HEK293 (cell line): ENCODE results near the gene PCDH9.

Source experiments
- CTCF ChIA-PET: fragments of 350-600 bp; formaldehyde crosslinking; extraction: SDS; loops from one replicate; lab custom pipeline; 2021; ENCODE audit warnings: antibody characterized with exemption; lab: Yijun Ruan, JAX
- POLR2A ChIA-PET: fragments of 300-600 bp; formaldehyde crosslinking; extraction: SDS; loops from one replicate; lab custom pipeline; 2020; ENCODE audit warnings: antibody characterized with exemption, inconsistent platforms; lab: Yijun Ruan, JAX
- H3K27ac ChIP-seq: fragments of 200-500 bp; sonication (Bioruptor generic); 2 replicates; pipeline ENCODE4 v1.5.1; 2014; ENCODE audit warnings: low read depth, low read length, control low read depth, inconsistent platforms; ENCODE audit errors: extremely low read depth
- H3K36me3 ChIP-seq, 2 experiments: fragments of 200-500 bp in 1 of 2; sonication (Bioruptor generic) in 1 of 2; 1 replicate in 1 of 2; 2 replicates in 1 of 2; pipeline ENCODE4 v1.5.1; 2014 to 2017; ENCODE audit warnings: inconsistent platforms in 2 of 2, low read length in 2 of 2; ENCODE audit not compliant: control insufficient read depth in 2 of 2, insufficient read depth in 1 of 2
- H3K4me1 ChIP-seq: fragments of 200-500 bp; sonication (Bioruptor generic); 2 replicates; pipeline ENCODE4 v1.5.1; 2014; ENCODE audit warnings: mild to moderate bottlenecking, low read length, inconsistent platforms; ENCODE audit not compliant: control insufficient read depth, insufficient read depth
- H3K4me3 ChIP-seq: 2 replicates; pipeline ENCODE4 v1.5.1; 2011; ENCODE audit warnings: low read depth, mild to moderate bottlenecking, control low read depth, low read length, moderate library complexity
- H3K9me3 ChIP-seq: fragments of 200-500 bp; sonication (Bioruptor generic); 2 replicates; pipeline ENCODE4 v1.5.1; 2014; ENCODE audit warnings: low read depth, low read length, inconsistent platforms; ENCODE audit not compliant: control insufficient read depth, insufficient read depth
- GLI2 ChIP-seq: fragments of 450-650 bp; formaldehyde crosslinking; IDR thresholded peaks from 2 replicates; pipeline ENCODE4; 2017; ENCODE audit warnings: missing biosample characterization, missing genetic modification characterization, low read depth, borderline replicate concordance
- IKZF3 ChIP-seq: fragments of 450-650 bp; IDR thresholded peaks from 2 replicates; pipeline ENCODE4 v1.5.0; 2018; ENCODE audit warnings: missing biosample characterization, mild to moderate bottlenecking, missing genetic modification characterization, moderate library complexity
- SP3 ChIP-seq: fragments of 450-650 bp; formaldehyde crosslinking; IDR thresholded peaks from 2 replicates; pipeline ENCODE4 v1.5.1; 2016; ENCODE audit warnings: missing biosample characterization, missing genetic modification characterization
- YY1 ChIP-seq: fragments of 450-650 bp; formaldehyde crosslinking; IDR thresholded peaks from 2 replicates; pipeline ENCODE4 v1.5.1; 2018; ENCODE audit warnings: missing biosample characterization, missing genetic modification characterization
- ZNF391 ChIP-seq: fragments of 450-650 bp; formaldehyde crosslinking; IDR thresholded peaks from 2 replicates; pipeline ENCODE4 v1.5.1; 2016; ENCODE audit warnings: low read depth, missing biosample characterization, missing genetic modification characterization, borderline replicate concordance
- ZNF501 ChIP-seq: fragments of 450-650 bp; formaldehyde crosslinking; IDR thresholded peaks from 2 replicates; pipeline ENCODE4 v1.5.1; 2016; ENCODE audit warnings: missing biosample characterization, missing genetic modification characterization
- ZNF660 ChIP-seq: fragments of 450-650 bp; IDR thresholded peaks from 2 replicates; pipeline ENCODE4 v1.5.1; 2018; ENCODE audit warnings: missing biosample characterization, mild to moderate bottlenecking, missing genetic modification characterization
- TF ChIP-seq, protein P1 (sequence below): fragments of 450-650 bp; formaldehyde crosslinking; IDR thresholded peaks from 2 replicates; pipeline ENCODE4 v1.5.1; 2016; ENCODE audit warnings: missing biosample characterization, missing genetic modification characterization, borderline replicate concordance
- TF ChIP-seq, protein P2 (sequence below): fragments of 450-650 bp; formaldehyde crosslinking; conservative IDR thresholded peaks from 2 replicates; pipeline ENCODE4 v1.5.1; 2016; ENCODE audit warnings: low read depth, missing biosample characterization, missing genetic modification characterization
- TF ChIP-seq, protein P3 (sequence below): fragments of 450-650 bp; formaldehyde crosslinking; IDR thresholded peaks from 2 replicates; pipeline ENCODE4; 2016; ENCODE audit warnings: missing biosample characterization, missing genetic modification characterization

Gene PCDH9

GRCh38 chr13:66778461-66778860 lies 451.7 kb downstream of the PCDH9 start (continued):
- TF ChIP-seq ZNF660 (tag by site-specific recombination) = no peak
- TF ChIP-seq, protein P1, sequence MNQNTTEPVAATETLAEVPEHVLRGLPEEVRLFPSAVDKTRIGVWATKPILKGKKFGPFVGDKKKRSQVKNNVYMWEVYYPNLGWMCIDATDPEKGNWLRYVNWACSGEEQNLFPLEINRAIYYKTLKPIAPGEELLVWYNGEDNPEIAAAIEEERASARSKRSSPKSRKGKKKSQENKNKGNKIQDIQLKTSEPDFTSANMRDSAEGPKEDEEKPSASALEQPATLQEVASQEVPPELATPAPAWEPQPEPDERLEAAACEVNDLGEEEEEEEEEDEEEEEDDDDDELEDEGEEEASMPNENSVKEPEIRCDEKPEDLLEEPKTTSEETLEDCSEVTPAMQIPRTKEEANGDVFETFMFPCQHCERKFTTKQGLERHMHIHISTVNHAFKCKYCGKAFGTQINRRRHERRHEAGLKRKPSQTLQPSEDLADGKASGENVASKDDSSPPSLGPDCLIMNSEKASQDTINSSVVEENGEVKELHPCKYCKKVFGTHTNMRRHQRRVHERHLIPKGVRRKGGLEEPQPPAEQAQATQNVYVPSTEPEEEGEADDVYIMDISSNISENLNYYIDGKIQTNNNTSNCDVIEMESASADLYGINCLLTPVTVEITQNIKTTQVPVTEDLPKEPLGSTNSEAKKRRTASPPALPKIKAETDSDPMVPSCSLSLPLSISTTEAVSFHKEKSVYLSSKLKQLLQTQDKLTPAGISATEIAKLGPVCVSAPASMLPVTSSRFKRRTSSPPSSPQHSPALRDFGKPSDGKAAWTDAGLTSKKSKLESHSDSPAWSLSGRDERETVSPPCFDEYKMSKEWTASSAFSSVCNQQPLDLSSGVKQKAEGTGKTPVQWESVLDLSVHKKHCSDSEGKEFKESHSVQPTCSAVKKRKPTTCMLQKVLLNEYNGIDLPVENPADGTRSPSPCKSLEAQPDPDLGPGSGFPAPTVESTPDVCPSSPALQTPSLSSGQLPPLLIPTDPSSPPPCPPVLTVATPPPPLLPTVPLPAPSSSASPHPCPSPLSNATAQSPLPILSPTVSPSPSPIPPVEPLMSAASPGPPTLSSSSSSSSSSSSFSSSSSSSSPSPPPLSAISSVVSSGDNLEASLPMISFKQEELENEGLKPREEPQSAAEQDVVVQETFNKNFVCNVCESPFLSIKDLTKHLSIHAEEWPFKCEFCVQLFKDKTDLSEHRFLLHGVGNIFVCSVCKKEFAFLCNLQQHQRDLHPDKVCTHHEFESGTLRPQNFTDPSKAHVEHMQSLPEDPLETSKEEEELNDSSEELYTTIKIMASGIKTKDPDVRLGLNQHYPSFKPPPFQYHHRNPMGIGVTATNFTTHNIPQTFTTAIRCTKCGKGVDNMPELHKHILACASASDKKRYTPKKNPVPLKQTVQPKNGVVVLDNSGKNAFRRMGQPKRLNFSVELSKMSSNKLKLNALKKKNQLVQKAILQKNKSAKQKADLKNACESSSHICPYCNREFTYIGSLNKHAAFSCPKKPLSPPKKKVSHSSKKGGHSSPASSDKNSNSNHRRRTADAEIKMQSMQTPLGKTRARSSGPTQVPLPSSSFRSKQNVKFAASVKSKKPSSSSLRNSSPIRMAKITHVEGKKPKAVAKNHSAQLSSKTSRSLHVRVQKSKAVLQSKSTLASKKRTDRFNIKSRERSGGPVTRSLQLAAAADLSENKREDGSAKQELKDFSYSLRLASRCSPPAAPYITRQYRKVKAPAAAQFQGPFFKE (tag by site-specific recombination) = no peak
- no peak for TF ChIP-seq GLI2 (tag by site-specific recombination)

- no peak overlapping the region for H3K27ac ChIP-seq
- no peaks in the 10 kb centered on the region for H3K36me3 ChIP-seq
- ChIA-PET POLR2A (no interaction called here), CTCF (no interaction called here)
- no peak overlapping the region for H3K4me3 ChIP-seq
- H3K9me3 ChIP-seq = no peaks in the 10 kb centered on the region
- TF ChIP-seq, protein P2, sequence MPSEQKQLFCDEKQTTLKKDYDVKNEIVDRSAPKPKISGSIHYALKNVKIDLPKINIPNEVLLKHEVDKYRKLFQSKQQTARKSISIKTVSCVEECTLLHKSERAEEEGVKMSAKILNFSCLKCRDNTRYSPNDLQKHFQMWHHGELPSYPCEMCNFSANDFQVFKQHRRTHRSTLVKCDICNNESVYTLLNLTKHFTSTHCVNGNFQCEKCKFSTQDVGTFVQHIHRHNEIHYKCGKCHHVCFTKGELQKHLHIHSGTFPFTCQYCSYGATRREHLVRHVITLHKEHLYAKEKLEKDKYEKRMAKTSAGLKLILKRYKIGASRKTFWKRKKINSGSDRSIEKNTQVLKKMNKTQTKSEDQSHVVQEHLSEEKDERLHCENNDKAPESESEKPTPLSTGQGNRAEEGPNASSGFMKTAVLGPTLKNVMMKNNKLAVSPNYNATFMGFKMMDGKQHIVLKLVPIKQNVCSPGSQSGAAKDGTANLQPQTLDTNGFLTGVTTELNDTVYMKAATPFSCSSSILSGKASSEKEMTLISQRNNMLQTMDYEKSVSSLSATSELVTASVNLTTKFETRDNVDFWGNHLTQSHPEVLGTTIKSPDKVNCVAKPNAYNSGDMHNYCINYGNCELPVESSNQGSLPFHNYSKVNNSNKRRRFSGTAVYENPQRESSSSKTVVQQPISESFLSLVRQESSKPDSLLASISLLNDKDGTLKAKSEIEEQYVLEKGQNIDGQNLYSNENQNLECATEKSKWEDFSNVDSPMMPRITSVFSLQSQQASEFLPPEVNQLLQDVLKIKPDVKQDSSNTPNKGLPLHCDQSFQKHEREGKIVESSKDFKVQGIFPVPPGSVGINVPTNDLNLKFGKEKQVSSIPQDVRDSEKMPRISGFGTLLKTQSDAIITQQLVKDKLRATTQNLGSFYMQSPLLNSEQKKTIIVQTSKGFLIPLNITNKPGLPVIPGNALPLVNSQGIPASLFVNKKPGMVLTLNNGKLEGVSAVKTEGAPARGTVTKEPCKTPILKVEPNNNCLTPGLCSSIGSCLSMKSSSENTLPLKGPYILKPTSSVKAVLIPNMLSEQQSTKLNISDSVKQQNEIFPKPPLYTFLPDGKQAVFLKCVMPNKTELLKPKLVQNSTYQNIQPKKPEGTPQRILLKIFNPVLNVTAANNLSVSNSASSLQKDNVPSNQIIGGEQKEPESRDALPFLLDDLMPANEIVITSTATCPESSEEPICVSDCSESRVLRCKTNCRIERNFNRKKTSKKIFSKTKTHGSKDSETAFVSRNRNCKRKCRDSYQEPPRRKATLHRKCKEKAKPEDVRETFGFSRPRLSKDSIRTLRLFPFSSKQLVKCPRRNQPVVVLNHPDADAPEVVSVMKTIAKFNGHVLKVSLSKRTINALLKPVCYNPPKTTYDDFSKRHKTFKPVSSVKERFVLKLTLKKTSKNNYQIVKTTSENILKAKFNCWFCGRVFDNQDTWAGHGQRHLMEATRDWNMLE (tag by site-specific recombination) = no peak
- TF ChIP-seq SP3 (tag by site-specific recombination) = no peak
- no peaks in the 10 kb centered on the region for H3K4me1 ChIP-seq
Observed at GRCh38 chr13:66775196-66775595, 454.9 kb downstream of the PCDH9 start.

- no peak for TF ChIP-seq YY1 (tag by site-specific recombination)
- TF ChIP-seq, protein P3, sequence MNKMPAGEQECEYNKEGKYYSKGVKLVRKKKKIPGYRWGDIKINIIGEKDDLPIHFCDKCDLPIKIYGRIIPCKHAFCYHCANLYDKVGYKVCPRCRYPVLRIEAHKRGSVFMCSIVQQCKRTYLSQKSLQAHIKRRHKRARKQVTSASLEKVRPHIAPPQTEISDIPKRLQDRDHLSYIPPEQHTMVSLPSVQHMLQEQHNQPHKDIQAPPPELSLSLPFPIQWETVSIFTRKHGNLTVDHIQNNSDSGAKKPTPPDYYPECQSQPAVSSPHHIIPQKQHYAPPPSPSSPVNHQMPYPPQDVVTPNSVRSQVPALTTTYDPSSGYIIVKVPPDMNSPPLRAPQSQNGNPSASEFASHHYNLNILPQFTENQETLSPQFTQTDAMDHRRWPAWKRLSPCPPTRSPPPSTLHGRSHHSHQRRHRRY (tag by site-specific recombination) = no peak
- TF ChIP-seq ZNF501 = no peak
- no peak for TF ChIP-seq SP3 (tag by site-specific recombination)
- TF ChIP-seq, protein P1 (tag by site-specific recombination) = no peak
- no peak for TF ChIP-seq ZNF391 (tag by site-specific recombination)
- no peak for TF ChIP-seq IKZF3
- Histone ChIP-seq H3K4me1 (no peaks in the 10 kb centered on the region), H3K9me3 (no peaks in the 10 kb centered on the region), H3K4me3 (no peak overlapping the region), H3K36me3 (no peaks in the 10 kb centered on the region), H3K27ac (no peak overlapping the region)
- ChIA-PET POLR2A (no interaction called here), CTCF (interaction anchor here (0.7 kb wide), 1 partner anchor 81 kb away, joined by 3 read pairs; no protein-coding TSS in a partner anchor)
Observed at GRCh38 chr13:66774046-66774445, 456.1 kb downstream of the PCDH9 start.
